Endothelial cell of umbilical vein (primary cell): Measurements from ENCODE around the gene MOAP1. TPM values are rescaled to one million over a fixed set of nuclear protein-coding genes. Genes with fewer than 3 reads are reported as not detected.

Experiments used
- BruUV-seq: library from RNA; stranded (reverse); fragments of 400-500 nt; replicated peaks from 2 replicates; lab custom pipeline; 2021; lab: Mats Ljungman, UMichigan
- CTCF ChIA-PET: fragments of 300-600, 350-600 bp; sonication (Branson Sonifier 250); formaldehyde crosslinking; loops from one replicate; lab custom pipeline; 2021; ENCODE audit warnings: antibody characterized with exemption, inconsistent platforms; lab: Charles Lee
- POLR2A ChIA-PET: fragments of 300-600, 350-600 bp; sonication (Branson Sonifier 250); formaldehyde crosslinking; loops from one replicate; lab custom pipeline; 2021; ENCODE audit warnings: antibody characterized with exemption, inconsistent platforms; lab: Charles Lee
- DNase-seq: peaks from one replicate; pipeline ENCODE4 v3.0.0-alpha.2; 2011; ENCODE audit warnings: low read depth, low spot score
- FAIRE-seq: peaks from 2 replicates; lab custom pipeline; 2011; peaks lifted over from hg19 to GRCh38; lab: Jason Lieb, UNC
- H2AFZ ChIP-seq: 2 replicates; pipeline ENCODE4 v1.6.0; 2012; ENCODE audit warnings: low read depth, low read length, control low read depth, inconsistent platforms
- H3K27ac ChIP-seq: 2 replicates; pipeline ENCODE4 v1.5.1; 2011; ENCODE audit warnings: low read depth, mild to moderate bottlenecking, control low read depth, low read length, moderate library complexity; ENCODE audit not compliant: insufficient read depth
- H3K27me3 ChIP-seq, 2 experiments: 2 replicates each; pipeline versions ENCODE4 v1.6.0 to v1.6.1; 2011; ENCODE audit warnings: low read length in 2 of 2, mixed read lengths in 1 of 2; ENCODE audit not compliant: control insufficient read depth in 2 of 2, insufficient read depth in 2 of 2
- H3K36me3 ChIP-seq, 2 experiments: 2 replicates in 1 of 2; 3 replicates in 1 of 2; pipeline ENCODE4 v1.5.1; 2011; ENCODE audit warnings: low read length in 2 of 2, mild to moderate bottlenecking in 1 of 2, moderate library complexity in 1 of 2; ENCODE audit not compliant: control insufficient read depth in 2 of 2, insufficient read depth in 2 of 2; ENCODE audit errors: extremely low read depth in 1 of 2
- H3K4me1 ChIP-seq: 3 replicates; pipeline ENCODE4 v1.5.1; 2011; ENCODE audit warnings: mild to moderate bottlenecking, low read length; ENCODE audit not compliant: control insufficient read depth, insufficient read depth; ENCODE audit errors: extremely low read depth
- H3K4me2 ChIP-seq: 2 replicates; pipeline ENCODE4 v1.6.1; 2011; ENCODE audit warnings: low read length, control low read depth, mixed read lengths; ENCODE audit not compliant: insufficient read depth
- H3K4me3 ChIP-seq, 3 experiments: fragments of 200-600 bp in 1 of 3; sonication (generic), shearing (Covaris generic) in 1 of 3; replicated peaks in 1 of 3; 2 replicates each; pipeline ENCODE4 v1.5.1; 2011 to 2016; ENCODE audit warnings: control low read depth in 3 of 3, low read length in 3 of 3, mild to moderate bottlenecking in 2 of 3, inconsistent platforms in 1 of 3, low read depth in 1 of 3, moderate library complexity in 1 of 3; ENCODE audit not compliant: insufficient read depth in 1 of 3
- H3K79me2 ChIP-seq: 2 replicates; pipeline ENCODE4 v1.6.0; 2012; ENCODE audit warnings: low read length, inconsistent platforms; ENCODE audit not compliant: control insufficient read depth, insufficient read depth
- H3K9ac ChIP-seq: replicated peaks from 2 replicates; pipeline ENCODE3; 2011; ENCODE audit warnings: low read length, control low read depth; ENCODE audit not compliant: insufficient read depth; ENCODE audit errors: extremely low read depth
- H3K9me1 ChIP-seq: replicated peaks from 3 replicates; pipeline ENCODE4 v1.6.0; 2011; ENCODE audit warnings: mild to moderate bottlenecking, low read length; ENCODE audit not compliant: control insufficient read depth, insufficient read depth; ENCODE audit errors: extremely low read depth
- H3K9me3 ChIP-seq: replicated peaks from 2 replicates; pipeline ENCODE4 v1.5.1; 2012; ENCODE audit warnings: low read length, inconsistent platforms; ENCODE audit not compliant: control insufficient read depth, insufficient read depth
- H4K20me1 ChIP-seq: replicated peaks from 2 replicates; pipeline ENCODE3; 2011; ENCODE audit warnings: mild to moderate bottlenecking, low read length; ENCODE audit not compliant: control insufficient read depth, insufficient read depth; ENCODE audit errors: extremely low read depth
- EZH2 ChIP-seq: IDR thresholded peaks from 2 replicates; pipeline ENCODE4 v1.6.1; 2012; ENCODE audit warnings: borderline replicate concordance, low read depth, mild to moderate bottlenecking, moderate library complexity, low read length, inconsistent platforms; ENCODE audit not compliant: severe bottlenecking
- FOS ChIP-seq: IDR thresholded peaks from 2 replicates; pipeline ENCODE4 v1.6.1; 2011; ENCODE audit warnings: mild to moderate bottlenecking, low read length, moderate library complexity, borderline replicate concordance; ENCODE audit not compliant: insufficient read depth
- GATA2 ChIP-seq: IDR thresholded peaks from 2 replicates; pipeline ENCODE4 v1.7.0; 2011; ENCODE audit warnings: low read depth, mild to moderate bottlenecking, moderate library complexity, mixed read lengths, low read length; ENCODE audit not compliant: insufficient read length, insufficient read depth
- JUN ChIP-seq: IDR thresholded peaks from 2 replicates; pipeline ENCODE4 v1.6.1; 2011; ENCODE audit warnings: borderline replicate concordance, low read depth; ENCODE audit not compliant: insufficient read length, insufficient read depth
- MYC ChIP-seq: IDR thresholded peaks from one replicate; pipeline ENCODE4 v1.6.1; 2011; ENCODE audit warnings: mild to moderate bottlenecking, low read depth, low read length
- POLR2A ChIP-seq: IDR thresholded peaks from 2 replicates; pipeline ENCODE4 v1.6.1; 2012; ENCODE audit warnings: low read depth, mild to moderate bottlenecking, control low read depth, low read length
- POLR2AphosphoS5 ChIP-seq: IDR thresholded peaks from 2 replicates; pipeline ENCODE4 v1.6.1; 2012; ENCODE audit warnings: low read depth, mild to moderate bottlenecking, control low read depth, low read length, moderate library complexity; ENCODE audit not compliant: insufficient read depth
- dilution Hi-C: fragments of 300-500 bp; cut with MboI; formaldehyde crosslinking; loops from one replicate; pipeline ENCODE4 v1.15.0; 2019; ENCODE audit warnings: low sequenced_read_pairs; ENCODE audit not compliant: extremely low pct_ligation_motif_present
- intact Hi-C: fragments of 100-400 bp; cut with micrococcal nuclease; formaldehyde crosslinking; loops from one replicate; pipeline ENCODE4 v1.10.0; 2022
- polyA plus RNA-seq, 4 experiments: library from polyadenylated mRNA; depleted of rRNA in 3 of 4; stranded (reverse) in 3 of 4; unstranded in 1 of 4; fragments of >200 nt; gene quantifications; 2 replicates each; pipeline versions ENCODE4 v1.2.1 to v1.2.3, GENCODE V29; 2011 to 2012; ENCODE audit warnings: missing spikeins in 1 of 4
- total RNA-seq: library from RNA; stranded (reverse); gene quantifications from 2 replicates; pipeline ENCODE4 v1.2.3, GENCODE V29; 2021
- TF ChIP-seq, protein P1 (sequence below), 2 donors: IDR thresholded peaks; 1 replicate in 1 of 2; 2 replicates in 1 of 2; pipeline ENCODE4 v1.5.1; 2011; ENCODE audit warnings: low read length in 2 of 2, mild to moderate bottlenecking in 2 of 2, moderate library complexity in 2 of 2, control low read depth in 1 of 2, inconsistent platforms in 1 of 2, low read depth in 1 of 2; ENCODE audit not compliant: insufficient read depth in 1 of 2; ENCODE audit errors: extremely low read depth in 1 of 2
- TF ChIP-seq, protein P2 (sequence below): IDR thresholded peaks from 2 replicates; pipeline ENCODE4 v1.6.1; 2011; ENCODE audit not compliant: insufficient read depth, insufficient read length

The MOAP1 gene
- total and polyA plus RNA-seq, 2 donors (not counting 3 experiments of a cell fraction or from before 2014, with no cell fraction given), result 15.0 to 21.0 TPM

DNA sequence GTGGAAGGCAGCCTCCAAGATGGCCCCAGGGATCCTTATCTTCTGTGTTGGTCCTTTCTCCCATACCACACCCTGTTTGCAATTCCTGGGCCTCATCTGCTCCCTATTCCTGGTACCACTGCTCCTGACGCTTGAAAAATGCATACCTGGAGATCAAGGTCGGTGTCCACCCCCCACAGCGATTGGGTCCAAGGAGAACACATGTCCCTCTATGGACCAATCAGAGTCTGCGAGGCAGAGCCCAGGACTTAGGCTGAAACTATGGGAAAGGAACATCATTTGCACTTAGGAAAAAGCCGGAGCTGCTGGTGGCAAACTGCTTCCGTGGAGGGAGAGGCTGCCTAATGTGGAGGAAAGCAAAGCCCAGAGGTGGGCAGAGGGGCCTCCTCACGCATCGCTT lies 35.7 kb downstream of the MOAP1 start:
- H3K9ac ChIP-seq, result no peak overlapping the region
- dilution Hi-C loops (loop anchor here (25.0 kb wide), 1 partner anchor 187 kb away; no protein-coding TSS in a partner anchor), intact Hi-C loops (no loop called here)
- no peaks in the 10 kb centered on the region for H3K4me1 ChIP-seq
- no peaks in the 10 kb centered on the region for H3K36me3 ChIP-seq
- H3K27ac ChIP-seq, result no peak overlapping the region
- ChIA-PET POLR2A (no interaction called here), CTCF (no interaction called here)
- H3K27me3 ChIP-seq, result no peaks in the 10 kb centered on the region
- no peaks in the 10 kb centered on the region for H3K9me1 ChIP-seq
- no peak overlapping the region for H3K4me2 ChIP-seq
- no peaks in the 10 kb centered on the region for H3K79me2 ChIP-seq
- FAIRE-seq (no peak), DNase-seq (no peak)
- no peak overlapping the region for H2AFZ ChIP-seq
- H3K9me3 ChIP-seq, result no peaks in the 10 kb centered on the region
- TF ChIP-seq, protein P1, sequence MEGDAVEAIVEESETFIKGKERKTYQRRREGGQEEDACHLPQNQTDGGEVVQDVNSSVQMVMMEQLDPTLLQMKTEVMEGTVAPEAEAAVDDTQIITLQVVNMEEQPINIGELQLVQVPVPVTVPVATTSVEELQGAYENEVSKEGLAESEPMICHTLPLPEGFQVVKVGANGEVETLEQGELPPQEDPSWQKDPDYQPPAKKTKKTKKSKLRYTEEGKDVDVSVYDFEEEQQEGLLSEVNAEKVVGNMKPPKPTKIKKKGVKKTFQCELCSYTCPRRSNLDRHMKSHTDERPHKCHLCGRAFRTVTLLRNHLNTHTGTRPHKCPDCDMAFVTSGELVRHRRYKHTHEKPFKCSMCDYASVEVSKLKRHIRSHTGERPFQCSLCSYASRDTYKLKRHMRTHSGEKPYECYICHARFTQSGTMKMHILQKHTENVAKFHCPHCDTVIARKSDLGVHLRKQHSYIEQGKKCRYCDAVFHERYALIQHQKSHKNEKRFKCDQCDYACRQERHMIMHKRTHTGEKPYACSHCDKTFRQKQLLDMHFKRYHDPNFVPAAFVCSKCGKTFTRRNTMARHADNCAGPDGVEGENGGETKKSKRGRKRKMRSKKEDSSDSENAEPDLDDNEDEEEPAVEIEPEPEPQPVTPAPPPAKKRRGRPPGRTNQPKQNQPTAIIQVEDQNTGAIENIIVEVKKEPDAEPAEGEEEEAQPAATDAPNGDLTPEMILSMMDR (IDR thresholded peaks at IDR 0.05; ENCODE audit: extremely low read depth in 1 of 2, insufficient read depth in 1 of 2, low read depth in 1 of 2, low read length in 2 of 2), result no peak
- no peak for TF ChIP-seq JUN
- TF ChIP-seq FOS, result no peak
- no peak for TF ChIP-seq POLR2AphosphoS5
- TF ChIP-seq POLR2A, result no peak
- no peak for TF ChIP-seq MYC
- TF ChIP-seq EZH2, result no peak
- TF ChIP-seq GATA2, result no peak
- TF ChIP-seq, protein P2, sequence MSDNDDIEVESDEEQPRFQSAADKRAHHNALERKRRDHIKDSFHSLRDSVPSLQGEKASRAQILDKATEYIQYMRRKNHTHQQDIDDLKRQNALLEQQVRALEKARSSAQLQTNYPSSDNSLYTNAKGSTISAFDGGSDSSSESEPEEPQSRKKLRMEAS, result no peak
- no peaks in the 10 kb centered on the region for H4K20me1 ChIP-seq
- no TSS peak for BruUV-seq
- H3K4me3 ChIP-seq, result no peak overlapping the region
